ENCODE measurements around the gene C1orf105.

GRCh38 chr1:172483448-172483847 is 63.0 kb downstream of the C1orf105 start:
- TF ChIP-seq CTCF (optimal IDR thresholded peaks at IDR 0.05 in 1 of 3, IDR thresholded peaks at IDR 0.05 in 1 of 3, conservative IDR thresholded peaks at IDR 0.05 in 1 of 3; ENCODE audit: extremely low read depth in 1 of 3, insufficient read depth in 2 of 3, low read length in 3 of 3) (no peak), EZH2 (IDR thresholded peaks at IDR 0.05; ENCODE audit: low read length) (no peak)

All from keratinocyte (primary cell).